KMS-11 (cell line): ENCODE results near the gene HRNR.

Experiments used
- H2AFZ ChIP-seq: fragments of 200-600 bp; sonication (generic); 2 replicates; pipeline ENCODE4 v1.6.1; 2016; ENCODE audit warnings: antibody characterized with exemption, mixed run types, low read depth
- H3K27ac ChIP-seq: fragments of 200-600 bp; sonication (generic); 2 replicates; pipeline ENCODE4 v1.6.1; 2016; ENCODE audit warnings: mild to moderate bottlenecking, mixed run types
- H3K27me3 ChIP-seq: fragments of 200-600 bp; sonication (generic); 2 replicates; pipeline ENCODE4 v1.6.1; 2017; ENCODE audit warnings: mild to moderate bottlenecking, low read depth, mixed run types, moderate library complexity; ENCODE audit not compliant: insufficient read depth
- H3K36me3 ChIP-seq: fragments of 200-600 bp; sonication (generic); 2 replicates; pipeline ENCODE4 v1.6.1; 2017; ENCODE audit warnings: mild to moderate bottlenecking, mixed run types; ENCODE audit not compliant: insufficient read depth
- H3K4me1 ChIP-seq: fragments of 200-600 bp; sonication (generic); 2 replicates; pipeline ENCODE4 v1.6.1; 2016; ENCODE audit warnings: mild to moderate bottlenecking, low read depth, mixed run types; ENCODE audit not compliant: poor library complexity, severe bottlenecking
- H3K4me2 ChIP-seq: fragments of 200-600 bp; sonication (generic); 2 replicates; pipeline ENCODE4 v1.7.0; 2016; ENCODE audit warnings: mild to moderate bottlenecking, mixed run types
- H3K4me3 ChIP-seq: fragments of 200-600 bp; sonication (generic); IDR thresholded peaks from 2 replicates; pipeline ENCODE4 v1.6.1; 2017; ENCODE audit warnings: low read depth, low read length, mixed read lengths; ENCODE audit not compliant: insufficient read depth
- H3K79me2 ChIP-seq: fragments of 200-600 bp; sonication (generic); 2 replicates; pipeline ENCODE4 v1.6.1; 2016; ENCODE audit warnings: low read depth, mixed run types; ENCODE audit not compliant: insufficient read depth
- H3K9ac ChIP-seq: fragments of 200-600 bp; sonication (generic); 2 replicates; pipeline ENCODE4 v1.6.1; 2016; ENCODE audit warnings: mild to moderate bottlenecking, mixed run types
- H4K20me1 ChIP-seq: fragments of 200-600 bp; sonication (generic); 2 replicates; pipeline ENCODE4 v1.6.1; 2016; ENCODE audit warnings: mild to moderate bottlenecking, mixed run types; ENCODE audit not compliant: insufficient read depth
- CTCF ChIP-seq: fragments of 200-600 bp; sonication (generic); conservative IDR thresholded peaks from 2 replicates; pipeline ENCODE4 v1.6.1; 2017; ENCODE audit warnings: low read depth, mild to moderate bottlenecking, antibody characterized with exemption, low read length, moderate library complexity, mixed read lengths

HRNR gene

GRCh38 chr1:152166966-152167365 is 57.0 kb downstream of the HRNR start:
- no peak overlapping the region for H3K9ac ChIP-seq
- no peak overlapping the region for H3K4me2 ChIP-seq
- no peaks in the 10 kb centered on the region for H4K20me1 ChIP-seq
- H2AFZ ChIP-seq, result no peak overlapping the region
- H3K27ac ChIP-seq, result no peak overlapping the region
- no peaks in the 10 kb centered on the region for H3K27me3 ChIP-seq
- no peaks in the 10 kb centered on the region for H3K79me2 ChIP-seq
- no peak for TF ChIP-seq CTCF
- H3K36me3 ChIP-seq, result no peaks in the 10 kb centered on the region
- peaks cover 40% of the 10 kb centered on the region for H3K4me1 ChIP-seq
- H3K4me3 ChIP-seq, result no peak overlapping the region

- no peaks in the 10 kb centered on the region for H4K20me1 ChIP-seq
- H3K9ac ChIP-seq, result no peak overlapping the region
- H3K79me2 ChIP-seq, result no peaks in the 10 kb centered on the region
- H3K27me3 ChIP-seq, result no peaks in the 10 kb centered on the region
- H2AFZ ChIP-seq, result peak overlapping the region; percentile 2; the same call in 1 of the 2 replicates
- H3K36me3 ChIP-seq, result no peaks in the 10 kb centered on the region
- no peak overlapping the region for H3K27ac ChIP-seq
- H3K4me3 ChIP-seq, result no peak overlapping the region
- H3K4me2 ChIP-seq, result no peak overlapping the region
- TF ChIP-seq CTCF, result no peak
- H3K4me1 ChIP-seq, result peaks cover 34% of the 10 kb centered on the region
Observed at GRCh38 chr1:152165286-152166077, 58.5 kb downstream of the HRNR start.

DNA sequence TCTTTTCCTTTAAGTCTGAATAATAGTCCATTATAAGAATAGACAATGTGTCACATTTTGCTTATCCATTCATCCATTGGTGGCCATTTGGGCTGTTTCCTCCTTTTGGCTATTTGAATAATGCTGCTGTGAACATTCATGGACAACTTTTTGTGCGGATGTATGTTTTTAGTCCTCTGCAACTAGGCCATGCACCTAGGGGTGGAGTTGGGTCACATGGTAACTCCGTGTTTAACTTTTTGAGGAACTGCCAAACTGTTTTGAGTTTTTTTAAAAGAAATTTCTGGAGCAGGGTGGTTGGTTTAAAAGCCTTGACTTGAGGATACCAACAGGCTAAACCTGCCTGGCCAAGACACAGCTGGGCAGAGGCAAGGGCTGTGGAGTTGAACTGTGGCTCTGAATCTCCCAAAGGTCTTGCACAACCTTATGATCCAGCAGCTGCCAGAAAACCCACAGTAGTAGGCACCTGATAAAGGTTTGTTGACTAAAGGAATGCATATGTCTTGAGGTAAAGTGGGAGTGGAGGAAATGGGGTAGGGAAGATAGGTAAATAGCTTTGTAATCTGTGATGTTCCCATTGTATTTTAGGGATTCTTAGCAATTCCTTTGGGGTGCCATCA is 59.4 kb downstream of the HRNR start:
- Histone ChIP-seq H3K4me2 (no peak overlapping the region), H4K20me1 (no peaks in the 10 kb centered on the region), H3K9ac (no peak overlapping the region), H3K4me1 (peaks cover 25% of the 10 kb centered on the region), H3K4me3 (no peak overlapping the region), H3K27ac (no peak overlapping the region), H3K36me3 (no peaks in the 10 kb centered on the region), H3K79me2 (no peaks in the 10 kb centered on the region), H3K27me3 (no peaks in the 10 kb centered on the region), H2AFZ (no peak overlapping the region)
- TF ChIP-seq CTCF, result no peak

- no peaks in the 10 kb centered on the region for H4K20me1 ChIP-seq
- H3K4me3 ChIP-seq, result no peak overlapping the region
- H3K4me2 ChIP-seq, result no peak overlapping the region
- no peak for TF ChIP-seq CTCF
- no peaks in the 10 kb centered on the region for H3K27me3 ChIP-seq
- H3K79me2 ChIP-seq, result no peaks in the 10 kb centered on the region
- H3K9ac ChIP-seq, result no peak overlapping the region
- no peak overlapping the region for H3K27ac ChIP-seq
- H2AFZ ChIP-seq, result no peak overlapping the region
- no peaks in the 10 kb centered on the region for H3K36me3 ChIP-seq
- peaks cover 8% of the 10 kb centered on the region for H3K4me1 ChIP-seq
Observed at GRCh38 chr1:152162792-152163463, 61.1 kb downstream of the HRNR start.
